ENCODE data around the gene SLC28A1.

SLC28A1 gene

DNA sequence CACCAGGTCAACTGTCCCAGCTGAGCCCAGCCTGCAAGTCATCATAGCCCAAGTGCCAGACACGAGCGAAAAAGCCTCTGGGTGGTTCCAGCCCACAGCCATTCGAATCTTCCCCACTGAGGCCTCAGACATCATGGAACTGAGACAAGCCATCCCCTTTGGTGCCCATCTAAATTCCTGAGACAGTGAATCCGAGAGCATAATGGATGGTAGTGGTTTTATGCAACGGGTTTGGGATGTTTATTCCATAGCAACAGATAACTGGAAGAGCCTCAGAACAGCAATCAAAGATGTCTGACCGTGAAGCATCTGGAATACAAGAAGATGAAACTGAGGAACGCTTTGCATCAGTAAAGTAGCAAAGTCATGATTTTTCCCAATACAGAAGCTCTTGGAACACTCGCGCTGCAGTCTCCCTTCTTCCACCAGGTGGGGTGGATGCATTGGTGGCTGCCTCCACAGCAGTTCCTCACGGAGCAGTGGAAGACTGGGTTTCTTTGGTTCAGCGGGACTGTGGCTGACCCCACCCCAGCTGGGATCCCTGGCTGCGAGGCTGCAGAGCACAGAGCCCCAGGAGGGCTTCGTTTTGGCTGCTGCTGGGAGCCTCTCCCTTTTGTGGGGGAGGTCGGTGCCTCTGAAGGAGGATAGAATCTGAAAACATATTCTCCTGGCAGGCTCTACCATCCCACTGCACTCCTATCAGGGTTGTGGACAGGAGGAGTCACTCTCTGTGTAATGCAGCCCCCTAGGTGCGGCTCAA lies 70.8 kb downstream of the SLC28A1 start:
- TF ChIP-seq, protein P1, sequence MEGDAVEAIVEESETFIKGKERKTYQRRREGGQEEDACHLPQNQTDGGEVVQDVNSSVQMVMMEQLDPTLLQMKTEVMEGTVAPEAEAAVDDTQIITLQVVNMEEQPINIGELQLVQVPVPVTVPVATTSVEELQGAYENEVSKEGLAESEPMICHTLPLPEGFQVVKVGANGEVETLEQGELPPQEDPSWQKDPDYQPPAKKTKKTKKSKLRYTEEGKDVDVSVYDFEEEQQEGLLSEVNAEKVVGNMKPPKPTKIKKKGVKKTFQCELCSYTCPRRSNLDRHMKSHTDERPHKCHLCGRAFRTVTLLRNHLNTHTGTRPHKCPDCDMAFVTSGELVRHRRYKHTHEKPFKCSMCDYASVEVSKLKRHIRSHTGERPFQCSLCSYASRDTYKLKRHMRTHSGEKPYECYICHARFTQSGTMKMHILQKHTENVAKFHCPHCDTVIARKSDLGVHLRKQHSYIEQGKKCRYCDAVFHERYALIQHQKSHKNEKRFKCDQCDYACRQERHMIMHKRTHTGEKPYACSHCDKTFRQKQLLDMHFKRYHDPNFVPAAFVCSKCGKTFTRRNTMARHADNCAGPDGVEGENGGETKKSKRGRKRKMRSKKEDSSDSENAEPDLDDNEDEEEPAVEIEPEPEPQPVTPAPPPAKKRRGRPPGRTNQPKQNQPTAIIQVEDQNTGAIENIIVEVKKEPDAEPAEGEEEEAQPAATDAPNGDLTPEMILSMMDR (IDR thresholded peaks at IDR 0.05; ENCODE audit: control insufficient read depth, insufficient read depth, low read depth, low read length, missing control alignments) = peak; percentile 97
- H3K4me3 ChIP-seq (ENCODE audit: control insufficient read depth, low read depth, low read length) = peak overlapping the region; percentile 29

DNA sequence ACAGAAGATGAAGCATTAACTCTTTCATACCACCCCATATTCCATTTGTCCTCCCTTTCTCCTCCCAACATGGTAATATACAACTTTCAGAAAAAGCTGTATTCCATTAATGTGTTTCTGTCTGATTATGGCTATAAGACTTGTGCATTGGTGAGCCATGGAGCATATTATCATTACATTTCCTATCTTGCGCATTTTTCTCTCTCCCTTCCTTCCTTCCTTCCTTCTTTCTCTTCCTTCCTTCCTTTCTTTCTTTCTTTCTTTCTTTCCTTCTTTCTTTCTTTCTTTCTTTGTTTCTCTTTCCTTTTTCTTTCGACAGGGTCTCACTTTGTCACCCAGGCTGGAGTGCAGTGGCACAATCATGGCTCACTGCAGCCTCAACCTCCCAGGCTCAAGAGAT lies 71.7 kb downstream of the SLC28A1 start:
- H3K4me3 ChIP-seq (ENCODE audit: control insufficient read depth, low read depth, low read length) = no peak overlapping the region
- TF ChIP-seq, protein P1 (IDR thresholded peaks at IDR 0.05; ENCODE audit: control insufficient read depth, insufficient read depth, low read depth, low read length, missing control alignments) = no peak
- DNase-seq (ENCODE audit: low read depth) = no peak

More for the DNA sequence above, 70.8 kb downstream of the SLC28A1 start:
- peak; percentile 41 for DNase-seq (ENCODE audit: low read depth)

DNA sequence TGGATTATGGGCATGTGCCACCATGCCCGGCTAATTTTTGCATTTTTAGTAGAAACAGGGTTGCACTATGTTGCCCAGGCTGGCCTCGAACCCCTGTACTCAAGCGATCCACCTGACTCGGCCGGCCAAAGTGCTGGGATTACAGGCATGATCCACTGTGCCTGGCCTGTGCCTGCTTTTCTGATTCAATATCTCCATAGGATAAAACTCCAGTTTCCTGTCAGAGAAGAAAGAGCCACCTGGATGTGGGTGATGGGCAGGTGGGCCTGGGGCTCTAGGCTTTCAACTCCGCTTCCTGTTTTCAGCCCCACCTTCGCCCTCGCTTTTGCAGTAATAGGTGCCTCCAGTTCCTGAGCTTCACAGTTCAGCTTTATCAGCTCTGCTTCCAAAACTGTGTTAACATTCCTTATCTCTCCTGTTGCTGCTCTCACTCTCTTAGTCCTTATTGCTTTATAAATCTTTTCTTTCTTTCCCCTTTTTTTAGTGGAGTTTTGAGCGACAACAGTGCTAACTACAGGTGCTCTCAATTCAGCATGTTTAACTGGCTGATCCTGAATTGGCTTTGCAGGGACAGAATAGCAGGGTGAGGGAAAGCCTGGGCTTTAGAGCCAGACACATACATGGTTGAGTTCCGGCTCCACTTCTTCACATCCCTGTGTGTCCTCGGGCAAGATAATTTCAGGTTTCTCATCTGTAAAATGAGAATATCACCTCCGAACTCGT lies 76.1 kb downstream of the SLC28A1 start:
- no peak overlapping the region for H3K4me3 ChIP-seq (ENCODE audit: control insufficient read depth, low read depth, low read length)
- no peak for DNase-seq (ENCODE audit: low read depth)
- TF ChIP-seq, protein P1 (IDR thresholded peaks at IDR 0.05; ENCODE audit: control insufficient read depth, insufficient read depth, low read depth, low read length, missing control alignments) = no peak

DNA sequence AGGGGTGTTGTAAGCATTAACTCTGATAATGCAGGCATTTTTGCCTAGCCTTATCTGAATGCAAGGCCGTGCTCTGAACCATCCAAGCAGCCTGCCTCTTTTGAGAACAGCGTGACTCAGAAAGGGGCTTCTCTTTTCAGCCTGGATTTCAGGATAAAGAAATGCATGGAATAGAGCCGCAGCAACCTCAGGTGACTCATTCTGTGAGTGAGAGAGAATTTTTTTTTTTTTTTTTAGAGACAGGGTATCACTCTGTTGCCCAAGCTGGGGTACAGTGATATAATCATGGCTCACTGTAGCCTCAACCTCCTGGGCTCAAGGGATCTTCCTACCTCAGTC lies 76.6 kb downstream of the SLC28A1 start:
- DNase-seq (ENCODE audit: low read depth) = no peak
- TF ChIP-seq, protein P1 (IDR thresholded peaks at IDR 0.05; ENCODE audit: control insufficient read depth, insufficient read depth, low read depth, low read length, missing control alignments) = no peak
- no peak overlapping the region for H3K4me3 ChIP-seq (ENCODE audit: control insufficient read depth, low read depth, low read length)

DNA sequence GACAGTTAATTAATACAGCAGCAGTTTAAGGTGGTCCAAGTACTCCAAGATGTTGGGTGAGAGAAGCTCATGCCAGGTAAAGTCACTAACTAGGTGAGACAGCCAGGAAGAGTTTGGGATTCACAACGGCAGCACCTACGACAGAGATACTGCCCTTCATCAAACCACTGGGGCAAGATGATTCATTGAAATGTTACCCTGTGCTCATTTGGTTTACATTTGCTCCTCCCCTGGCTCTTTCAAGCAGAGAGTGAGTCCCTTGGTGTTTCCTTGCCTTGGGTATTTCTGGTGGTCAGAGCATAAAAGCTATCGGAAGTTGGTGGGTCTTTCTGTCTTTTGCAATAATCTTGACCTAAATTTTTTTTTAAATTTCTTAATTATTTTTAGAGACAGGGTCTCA lies 77.2 kb downstream of the SLC28A1 start:
- TF ChIP-seq, protein P1 (IDR thresholded peaks at IDR 0.05; ENCODE audit: control insufficient read depth, insufficient read depth, low read depth, low read length, missing control alignments) = no peak
- no peak for DNase-seq (ENCODE audit: low read depth)
- H3K4me3 ChIP-seq (ENCODE audit: control insufficient read depth, low read depth, low read length) = no peak overlapping the region

DNA sequence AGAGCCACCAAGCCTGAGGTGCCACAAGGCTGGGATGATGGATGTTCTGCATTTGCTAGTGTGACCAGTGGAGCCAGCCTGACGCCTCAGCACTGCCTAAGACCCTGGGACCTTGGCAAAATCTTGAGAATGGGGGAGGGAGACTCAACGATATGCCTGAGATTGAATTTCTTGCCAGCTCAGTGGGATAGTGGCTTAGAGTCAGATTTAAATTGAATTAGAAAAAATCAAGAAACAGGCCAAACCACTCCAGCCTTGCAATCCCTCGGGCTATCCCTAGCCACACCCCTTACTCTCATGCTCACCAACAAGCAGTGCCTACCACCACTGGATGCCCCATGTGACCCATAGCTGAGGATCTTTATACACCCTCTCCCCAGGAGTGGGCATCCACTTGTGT lies 78.5 kb downstream of the SLC28A1 start:
- TF ChIP-seq, protein P1 (IDR thresholded peaks at IDR 0.05; ENCODE audit: control insufficient read depth, insufficient read depth, low read depth, low read length, missing control alignments) = no peak
- no peak overlapping the region for H3K4me3 ChIP-seq (ENCODE audit: control insufficient read depth, low read depth, low read length)
- DNase-seq (ENCODE audit: low read depth) = no peak

Data from AG09309 (cell line).